ENCODE data around the gene GLDN. TPM values are rescaled to one million over a fixed set of nuclear protein-coding genes. Genes with fewer than 3 reads are reported as not detected.

The GLDN gene
- total and polyA plus RNA-seq, 2 experiments from 2014 or later, result 0.32 to 1.2 TPM

- no peaks in the 10 kb centered on the region for H3K36me3 Mint-ChIP-seq (ENCODE audit: low read depth)
These were observed 59.8 kb downstream of the GLDN start for GRCh38 chr15:51401051-51401780.

More at GRCh38 chr15:51401051-51401780, 59.8 kb downstream of the GLDN start:
- no peak overlapping the region for H3K4me3 Mint-ChIP-seq
- no peak; the same call in 2 of the 3 replicates for ATAC-seq
- peaks cover 12% of the 10 kb centered on the region for H3K27me3 Mint-ChIP-seq (ENCODE audit: insufficient read depth, low read depth, poor library complexity)
- H3K27ac Mint-ChIP-seq, result no peak overlapping the region
- H3K9me2 ChIP-seq (ENCODE audit: insufficient read depth), result 0 out of 2 replicates have a peak, but pooled peaks cover 2% of the 10 kb centered on the region
- H2AFZ ChIP-seq, result peak overlapping the region; percentile 82; the same call in 1 of the 2 replicates
- no peak overlapping the region for H3K27ac ChIP-seq (ENCODE audit: low read depth)
- H3K36me3 ChIP-seq (ENCODE audit: insufficient read depth), result no peaks in the 10 kb centered on the region
- no peaks in the 10 kb centered on the region for H3K9me3 Mint-ChIP-seq
- no peaks in the 10 kb centered on the region for H3K27me3 ChIP-seq (ENCODE audit: insufficient read depth)
- H3K79me2 ChIP-seq (replicated peaks; ENCODE audit: insufficient read depth), result no peaks in the 10 kb centered on the region
- H3K4me1 Mint-ChIP-seq, result peaks cover 20% of the 10 kb centered on the region
- TF ChIP-seq EZH2phosphoT487 (IDR thresholded peaks at IDR 0.05; ENCODE audit: unreplicated experiment), result no peak
- TF ChIP-seq JUNB (IDR thresholded peaks at IDR 0.05; ENCODE audit: unreplicated experiment), result no peak
- TF ChIP-seq ETS1 (IDR thresholded peaks at IDR 0.05), result no peak
- TF ChIP-seq ZNF331 (CRISPR knock-in tag; IDR thresholded peaks at IDR 0.05; ENCODE audit: low read depth), result no peak
- TF ChIP-seq CREB1 (CRISPR knock-in tag; IDR thresholded peaks at IDR 0.05; ENCODE audit: low read depth), result no peak
- TF ChIP-seq NANOG (IDR thresholded peaks at IDR 0.05; ENCODE audit: borderline replicate concordance), result no peak
- no peak for TF ChIP-seq REST (IDR thresholded peaks at IDR 0.05; ENCODE audit: unreplicated experiment)
- no peak for TF ChIP-seq EZH2 (IDR thresholded peaks at IDR 0.05; ENCODE audit: low read depth, unreplicated experiment)
- no peak for TF ChIP-seq STAT1 (IDR thresholded peaks at IDR 0.05; ENCODE audit: unreplicated experiment)
- TF ChIP-seq ZNF114 (CRISPR knock-in tag; IDR thresholded peaks at IDR 0.05), result no peak
- TF ChIP-seq CTCF (conservative IDR thresholded peaks at IDR 0.05; ENCODE audit: low read depth in 2 of 2), result no peak
- no peak for TF ChIP-seq ZNF462 (CRISPR knock-in tag; IDR thresholded peaks at IDR 0.05)
- no peak for TF ChIP-seq POLR2AphosphoS5 (IDR thresholded peaks at IDR 0.05; ENCODE audit: low read depth)
- no peak for DNase-seq (ENCODE audit: low spot score)
- no peaks in the 10 kb centered on the region for H3F3A ChIP-seq (replicated peaks; ENCODE audit: low read depth)
- no peak overlapping the region for H3K4me2 ChIP-seq
- no peaks in the 10 kb centered on the region for H4K20me1 ChIP-seq (replicated peaks; ENCODE audit: insufficient read depth)
- H3K4me3 ChIP-seq, result no peak overlapping the region
- peaks cover 8% of the 10 kb centered on the region for H3K4me1 ChIP-seq (ENCODE audit: insufficient read depth)

All from GM23338 (cell line).